ENCODE results near the gene MADCAM1.
"Not testable (repeated sequence)": the region's sequence is repeated elsewhere in the genome, so short reads cannot be mapped to it uniquely, and the experiment has no call there.

MADCAM1 gene

DNA sequence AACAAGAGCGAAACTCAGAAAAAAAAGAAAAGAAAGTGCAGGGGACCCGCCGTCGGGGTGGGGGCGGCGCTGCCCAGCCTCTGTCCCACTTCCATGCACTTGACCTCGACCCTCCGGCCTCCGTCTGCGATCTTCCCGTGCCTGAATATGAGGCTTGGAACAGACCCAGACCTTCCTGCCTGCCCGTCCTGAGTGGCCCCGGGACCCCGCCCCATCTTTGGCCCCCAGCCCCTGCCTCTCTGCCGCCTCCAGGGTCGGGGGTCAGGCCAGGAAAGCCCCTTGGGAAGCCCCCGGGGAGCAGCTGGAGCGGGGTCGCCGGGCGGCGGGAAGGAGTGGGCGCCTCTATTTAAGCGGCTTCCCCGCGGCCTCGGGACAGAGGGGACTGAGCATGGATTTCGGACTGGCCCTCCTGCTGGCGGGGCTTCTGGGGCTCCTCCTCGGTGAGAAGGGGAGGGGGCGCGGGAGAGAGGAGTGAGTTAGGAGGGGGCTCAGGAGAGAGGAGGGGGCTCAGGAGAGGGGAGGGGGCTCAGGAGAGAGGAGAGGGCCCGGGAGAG, at the start of gene MADCAM1:
Gene MADCAM1, plus strand, starts transcription at position 375 of the 554 bp plus-strand sequence. Its CDS starts 14 bp downstream, at position 389.
- TF ChIP-seq, protein P1, sequence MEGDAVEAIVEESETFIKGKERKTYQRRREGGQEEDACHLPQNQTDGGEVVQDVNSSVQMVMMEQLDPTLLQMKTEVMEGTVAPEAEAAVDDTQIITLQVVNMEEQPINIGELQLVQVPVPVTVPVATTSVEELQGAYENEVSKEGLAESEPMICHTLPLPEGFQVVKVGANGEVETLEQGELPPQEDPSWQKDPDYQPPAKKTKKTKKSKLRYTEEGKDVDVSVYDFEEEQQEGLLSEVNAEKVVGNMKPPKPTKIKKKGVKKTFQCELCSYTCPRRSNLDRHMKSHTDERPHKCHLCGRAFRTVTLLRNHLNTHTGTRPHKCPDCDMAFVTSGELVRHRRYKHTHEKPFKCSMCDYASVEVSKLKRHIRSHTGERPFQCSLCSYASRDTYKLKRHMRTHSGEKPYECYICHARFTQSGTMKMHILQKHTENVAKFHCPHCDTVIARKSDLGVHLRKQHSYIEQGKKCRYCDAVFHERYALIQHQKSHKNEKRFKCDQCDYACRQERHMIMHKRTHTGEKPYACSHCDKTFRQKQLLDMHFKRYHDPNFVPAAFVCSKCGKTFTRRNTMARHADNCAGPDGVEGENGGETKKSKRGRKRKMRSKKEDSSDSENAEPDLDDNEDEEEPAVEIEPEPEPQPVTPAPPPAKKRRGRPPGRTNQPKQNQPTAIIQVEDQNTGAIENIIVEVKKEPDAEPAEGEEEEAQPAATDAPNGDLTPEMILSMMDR (IDR thresholded peaks at IDR 0.05) = no peak
- peak within 1 kb of the TSS; percentile 24 for H3K27ac ChIP-seq
- peak within 1 kb of the TSS; percentile 53 for H2AFZ ChIP-seq
- H3K9me3 ChIP-seq (ENCODE audit: control insufficient read depth, low read length) = no peaks in the 10 kb centered on the region
- peak within 1 kb of the TSS; percentile 70 for H3K4me2 ChIP-seq (ENCODE audit: low read length)
- H3K9ac ChIP-seq = no peak within 1 kb of the TSS
- H3K4me3 ChIP-seq (ENCODE audit: low read depth, low read length) = peak within 1 kb of the TSS; percentile 39
- H3K4me1 ChIP-seq = peaks cover 2% of the 10 kb centered on the region
- no peaks in the 10 kb centered on the region for H3K79me2 ChIP-seq
- H3K36me3 ChIP-seq (ENCODE audit: control insufficient read depth, insufficient read depth, low read length) = no peaks in the 10 kb centered on the region
- H3K27me3 ChIP-seq (ENCODE audit: control insufficient read depth, insufficient read depth, low read length) = no peaks in the 10 kb centered on the region

DNA sequence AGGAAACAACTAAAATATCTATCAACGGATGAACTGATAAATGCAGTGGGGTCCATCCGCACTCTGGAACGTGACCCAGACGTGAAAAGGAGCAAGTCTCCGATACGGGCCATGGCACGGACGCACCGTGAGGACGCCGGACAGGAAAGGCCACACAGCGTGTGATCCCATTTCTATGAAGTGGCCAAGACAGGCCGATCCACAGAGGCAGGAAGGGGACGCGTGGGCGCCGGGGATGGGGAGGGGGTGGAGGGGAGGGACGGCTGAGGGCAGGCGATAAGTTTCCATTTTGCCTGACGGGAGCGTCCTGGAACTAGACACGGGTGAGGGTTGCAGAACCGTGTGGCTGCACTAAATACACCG, 49.2 kb upstream of the MADCAM1 start:
- H3K79me2 ChIP-seq = no peaks in the 10 kb centered on the region
- no peak overlapping the region for H3K27ac ChIP-seq
- no peaks in the 10 kb centered on the region for H3K9me3 ChIP-seq (ENCODE audit: control insufficient read depth, low read length)
- H3K4me1 ChIP-seq = no peaks in the 10 kb centered on the region
- no peak overlapping the region for H3K4me2 ChIP-seq (ENCODE audit: low read length)
- H3K27me3 ChIP-seq (ENCODE audit: control insufficient read depth, insufficient read depth, low read length) = no peaks in the 10 kb centered on the region
- no peak overlapping the region for H2AFZ ChIP-seq
- H3K36me3 ChIP-seq (ENCODE audit: control insufficient read depth, insufficient read depth, low read length) = no peaks in the 10 kb centered on the region
- TF ChIP-seq, protein P1 (IDR thresholded peaks at IDR 0.05) = no peak
- no peak overlapping the region for H3K4me3 ChIP-seq (ENCODE audit: low read depth, low read length)
- no peak overlapping the region for H3K9ac ChIP-seq

DNA sequence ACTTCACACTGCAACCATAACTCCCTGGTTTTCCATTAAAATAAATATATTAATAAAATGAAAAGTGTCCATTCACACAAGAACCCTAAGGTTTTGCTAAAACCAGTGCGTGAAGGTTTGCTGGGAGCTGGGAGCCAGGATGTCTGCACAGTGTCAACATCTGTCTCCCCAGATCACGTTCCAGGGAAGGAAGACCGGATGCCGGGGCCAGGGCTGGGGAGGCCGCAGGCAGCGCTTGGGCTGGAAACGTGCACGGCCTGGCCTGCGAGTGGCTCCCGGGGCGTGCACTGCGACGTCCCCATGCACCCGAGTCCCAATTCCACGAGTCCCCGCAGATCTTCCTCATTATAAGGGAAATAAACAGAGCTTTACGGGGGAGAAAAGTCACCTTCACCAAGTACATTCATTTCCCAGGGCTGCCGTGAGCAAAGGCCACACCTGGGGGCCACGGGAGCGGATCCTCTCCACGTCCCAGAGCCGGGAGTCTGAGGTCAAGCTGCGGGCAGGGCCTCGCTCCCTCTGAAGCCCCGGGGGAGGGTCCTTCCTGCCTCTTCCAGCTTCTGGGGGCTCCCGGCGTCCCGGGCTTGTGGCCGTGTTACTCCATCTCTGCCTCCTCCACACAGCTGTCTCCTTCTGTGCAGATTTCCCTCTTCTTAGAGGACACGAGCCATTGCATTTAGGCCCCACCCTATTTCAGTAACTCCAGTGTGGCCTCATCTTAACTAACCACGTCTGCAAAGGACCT, 48.3 kb upstream of the MADCAM1 start:
- Histone ChIP-seq H3K27me3 (ENCODE audit: control insufficient read depth, insufficient read depth, low read length) (no peaks in the 10 kb centered on the region), H3K4me3 (ENCODE audit: low read depth, low read length) (no peak overlapping the region), H3K36me3 (ENCODE audit: control insufficient read depth, insufficient read depth, low read length) (no peaks in the 10 kb centered on the region), H3K9me3 (ENCODE audit: control insufficient read depth, low read length) (no peaks in the 10 kb centered on the region), H3K9ac (no peak overlapping the region), H3K27ac (no peak overlapping the region), H3K79me2 (no peaks in the 10 kb centered on the region), H2AFZ (no peak overlapping the region), H3K4me2 (ENCODE audit: low read length) (no peak overlapping the region), H3K4me1 (no peaks in the 10 kb centered on the region)
- TF ChIP-seq, protein P1 (IDR thresholded peaks at IDR 0.05) = no peak

DNA sequence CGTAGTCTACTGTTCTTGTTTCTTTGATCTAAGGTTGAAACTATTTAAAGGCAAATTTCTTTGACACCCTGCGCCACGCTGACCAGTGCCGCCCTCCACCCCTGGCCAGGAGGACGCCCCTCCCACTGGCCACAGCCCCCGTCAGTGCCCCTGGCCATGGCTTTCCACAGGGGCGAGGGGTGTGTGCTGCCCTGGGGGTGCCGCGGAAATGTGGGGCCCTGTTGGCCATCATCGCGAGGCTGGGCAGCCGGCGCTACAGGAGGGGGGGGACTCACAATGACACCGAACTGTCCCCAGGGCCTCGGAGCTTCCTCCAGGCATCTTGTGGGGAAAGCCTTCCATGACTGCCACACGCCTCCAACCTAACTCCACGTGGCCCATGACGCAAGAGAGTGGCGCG, 46.4 kb upstream of the MADCAM1 start:
- Histone ChIP-seq H3K27me3 (ENCODE audit: control insufficient read depth, insufficient read depth, low read length) (no peaks in the 10 kb centered on the region), H3K27ac (no peak overlapping the region), H3K9me3 (ENCODE audit: control insufficient read depth, low read length) (no peaks in the 10 kb centered on the region), H3K9ac (no peak overlapping the region), H2AFZ (no peak overlapping the region), H3K79me2 (no peaks in the 10 kb centered on the region), H3K36me3 (ENCODE audit: control insufficient read depth, insufficient read depth, low read length) (no peaks in the 10 kb centered on the region), H3K4me2 (ENCODE audit: low read length) (no peak overlapping the region), H3K4me3 (ENCODE audit: low read depth, low read length) (no peak overlapping the region), H3K4me1 (no peaks in the 10 kb centered on the region)
- TF ChIP-seq, protein P1 (IDR thresholded peaks at IDR 0.05) = no peak

DNA sequence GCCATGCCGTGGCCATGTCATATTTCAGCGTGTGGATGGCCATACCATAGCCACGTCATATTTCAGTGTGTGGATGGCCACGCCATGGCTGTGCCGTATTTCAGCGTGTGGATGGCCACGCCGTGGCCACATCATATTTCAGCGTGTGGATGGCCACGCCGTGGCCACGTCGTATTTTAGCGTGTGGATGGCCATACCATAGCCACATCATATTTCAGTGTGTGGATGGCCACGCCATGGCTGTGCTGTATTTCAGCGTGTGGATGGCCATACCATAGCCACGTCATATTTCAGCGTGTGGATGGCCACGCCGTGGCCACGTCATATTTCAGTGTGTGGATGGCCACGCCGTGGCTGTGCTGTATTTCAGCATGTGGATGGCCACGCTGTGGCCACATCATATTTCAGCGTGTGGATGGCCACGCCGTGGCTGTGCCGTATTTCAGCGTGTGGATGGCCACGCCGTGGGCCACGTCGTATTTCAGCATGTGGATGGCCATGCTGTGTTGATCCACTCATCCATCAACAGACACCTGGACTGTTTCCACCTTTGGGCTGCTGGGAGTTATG, 45.3 kb upstream of the MADCAM1 start:
- H3K9ac ChIP-seq; H3K4me1 ChIP-seq; H2AFZ ChIP-seq; H3K36me3 ChIP-seq (ENCODE audit: control insufficient read depth, insufficient read depth, low read length); H3K79me2 ChIP-seq; H3K27me3 ChIP-seq (ENCODE audit: control insufficient read depth, insufficient read depth, low read length); H3K9me3 ChIP-seq (ENCODE audit: control insufficient read depth, low read length); H3K4me3 ChIP-seq (ENCODE audit: low read depth, low read length); H3K27ac ChIP-seq; H3K4me2 ChIP-seq (ENCODE audit: low read length): not testable (repeated sequence)
